SH-SY5Y (cell line): Measurements from ENCODE around the gene WFDC1.

Experiments used
- GATA2 ChIP-seq: IDR thresholded peaks from 2 replicates; pipeline ENCODE4 v1.6.1; 2011; ENCODE audit warnings: mild to moderate bottlenecking, low read depth, low read length
- GATA3 ChIP-seq: IDR thresholded peaks from 2 replicates; pipeline ENCODE4 v1.6.1; 2011; ENCODE audit warnings: low read depth, mild to moderate bottlenecking, low read length, moderate library complexity

- TF ChIP-seq GATA3: no peak
- TF ChIP-seq GATA2: no peak
Measured at GRCh38 chr16:84322749-84323148, 28.1 kb downstream of the WFDC1 start.
